Activated CD4-positive, alpha-beta memory T cell treated with anti-CD3 and anti-CD28 coated beads for 36 hours (primary cell): ENCODE data around the gene MNS1. TPM values are rescaled to one million over a fixed set of nuclear protein-coding genes. Genes with fewer than 3 reads are reported as not detected.

Source experiments
- CTCF ChIA-PET: fragments of 350-600 bp; sonication (Branson Sonifier 250); formaldehyde crosslinking; loops from one replicate; lab custom pipeline; 2021; ENCODE audit warnings: antibody characterized with exemption, inconsistent platforms; lab: Charles Lee
- POLR2A ChIA-PET: fragments of 350-600 bp; sonication (Branson Sonifier 250); formaldehyde crosslinking; loops from one replicate; lab custom pipeline; 2021; ENCODE audit warnings: antibody characterized with exemption; lab: Charles Lee
- DNase-seq: peaks from one replicate; pipeline ENCODE4 v3.0.0-alpha.2; 2020
- H3K27ac Mint-ChIP-seq: one replicate; pipeline ENCODE4 v1.8.0; 2021; ENCODE audit warnings: mixed read lengths
- H3K27me3 Mint-ChIP-seq: one replicate; pipeline ENCODE4 v1.8.0; 2021; ENCODE audit warnings: mixed read lengths
- H3K36me3 Mint-ChIP-seq: one replicate; pipeline ENCODE4 v1.8.0; 2021; ENCODE audit warnings: mixed read lengths
- H3K4me1 Mint-ChIP-seq: one replicate; pipeline ENCODE4 v1.8.0; 2021; ENCODE audit warnings: low read depth, mixed read lengths
- H3K4me3 Mint-ChIP-seq: one replicate; pipeline ENCODE4 v1.8.0; 2021; ENCODE audit warnings: mild to moderate bottlenecking, mixed read lengths
- H3K9me3 Mint-ChIP-seq: one replicate; pipeline ENCODE4 v1.8.0; 2021; ENCODE audit warnings: mixed read lengths
- intact Hi-C: fragments of 100-400 bp; cut with micrococcal nuclease; formaldehyde crosslinking; loops from one replicate; pipeline ENCODE4 v1.15.1; 2023
- total RNA-seq, 2 experiments: library from RNA; stranded (reverse); gene quantifications; one replicate each; pipeline ENCODE4 v1.2.3, GENCODE V29; 2021

MNS1 gene
- total RNA-seq, 2 experiments from 2014 or later, result 0.10 to 0.36 TPM

GRCh38 chr15:56484287-56484686 lies 19.4 kb upstream of the MNS1 start:
- H3K4me1 Mint-ChIP-seq, result no peaks in the 10 kb centered on the region
- DNase-seq, result no peak
- peaks cover 2% of the 10 kb centered on the region for H3K9me3 Mint-ChIP-seq
- ChIA-PET POLR2A (no interaction called here), CTCF (interaction anchor here (1.3 kb wide), 1 partner anchor 13 kb away, joined by 3 read pairs; no protein-coding TSS in a partner anchor)
- H3K36me3 Mint-ChIP-seq, result peaks cover 3% of the 10 kb centered on the region
- intact Hi-C loops, result no loop called here
- H3K27me3 Mint-ChIP-seq, result peaks cover 4% of the 10 kb centered on the region
- no peak overlapping the region for H3K4me3 Mint-ChIP-seq
- H3K27ac Mint-ChIP-seq, result no peak overlapping the region

- H3K9me3 Mint-ChIP-seq, result peaks cover 2% of the 10 kb centered on the region
- no peak overlapping the region for H3K27ac Mint-ChIP-seq
- intact Hi-C loops, result no loop called here
These were observed 10.4 kb upstream of the MNS1 start for GRCh38 chr15:56475351-56475750.

GRCh38 chr15:56473017-56473416 lies 8.1 kb upstream of the MNS1 start:
- H3K27me3 Mint-ChIP-seq, result peaks cover 2% of the 10 kb centered on the region
- H3K36me3 Mint-ChIP-seq, result no peaks in the 10 kb centered on the region
- ChIA-PET POLR2A (no interaction called here), CTCF (no interaction called here)
- intact Hi-C loops, result no loop called here
- H3K4me1 Mint-ChIP-seq, result peaks cover 9% of the 10 kb centered on the region
- DNase-seq, result no peak
- H3K4me3 Mint-ChIP-seq, result no peak overlapping the region
- no peak overlapping the region for H3K27ac Mint-ChIP-seq
- H3K9me3 Mint-ChIP-seq, result no peaks in the 10 kb centered on the region

More at GRCh38 chr15:56475351-56475750, 10.4 kb upstream of the MNS1 start:
- H3K4me3 Mint-ChIP-seq, result no peak overlapping the region
- H3K27me3 Mint-ChIP-seq, result peaks cover 14% of the 10 kb centered on the region
- POLR2A ChIA-PET, result no interaction called here
- no peak for DNase-seq
- no peaks in the 10 kb centered on the region for H3K4me1 Mint-ChIP-seq
- CTCF ChIA-PET, result no interaction called here
- peaks cover 1% of the 10 kb centered on the region for H3K36me3 Mint-ChIP-seq

- H3K36me3 Mint-ChIP-seq, result no peaks in the 10 kb centered on the region
- no peak overlapping the region for H3K27ac Mint-ChIP-seq
- intact Hi-C loops, result no loop called here
- no peak overlapping the region for H3K4me3 Mint-ChIP-seq
- CTCF ChIA-PET, result no interaction called here
- POLR2A ChIA-PET, result no interaction called here
- H3K4me1 Mint-ChIP-seq, result peaks cover 10% of the 10 kb centered on the region
- no peak for DNase-seq
- peaks cover 1% of the 10 kb centered on the region for H3K27me3 Mint-ChIP-seq
- no peaks in the 10 kb centered on the region for H3K9me3 Mint-ChIP-seq
These were observed 7.3 kb upstream of the MNS1 start for GRCh38 chr15:56472278-56472677.

GRCh38 chr15:56471440-56472069 lies 6.6 kb upstream of the MNS1 start:
- Mint-ChIP-seq H3K9me3 (no peaks in the 10 kb centered on the region), H3K4me1 (peaks cover 10% of the 10 kb centered on the region), H3K27me3 (peaks cover 3% of the 10 kb centered on the region), H3K36me3 (no peaks in the 10 kb centered on the region), H3K27ac (no peak overlapping the region), H3K4me3 (no peak overlapping the region)
- intact Hi-C loops, result no loop called here
- ChIA-PET POLR2A (no interaction called here), CTCF (no interaction called here)
- no peak for DNase-seq

GRCh38 chr15:56469483-56469882 lies 4.5 kb upstream of the MNS1 start:
- H3K27ac Mint-ChIP-seq, result no peak overlapping the region
- CTCF ChIA-PET, result interaction anchor here (0.9 to 1.1 kb wide), 2 partner anchors 21 to 27 kb away, joined by 3 to 4 read pairs; no protein-coding TSS in a partner anchor
- DNase-seq, result no peak
- peaks cover 23% of the 10 kb centered on the region for H3K4me1 Mint-ChIP-seq
- peaks cover 2% of the 10 kb centered on the region for H3K36me3 Mint-ChIP-seq
- POLR2A ChIA-PET, result no interaction called here
- peaks cover 18% of the 10 kb centered on the region for H3K27me3 Mint-ChIP-seq
- no peaks in the 10 kb centered on the region for H3K9me3 Mint-ChIP-seq
- intact Hi-C loops, result loop anchor here (5.0 to 10.0 kb wide), 2 partner anchors 105 to 222 kb away; partner anchors contain the start of gene TEX9
- H3K4me3 Mint-ChIP-seq, result no peak overlapping the region

GRCh38 chr15:56468401-56468800 lies 3.5 kb upstream of the MNS1 start:
- peaks cover 23% of the 10 kb centered on the region for H3K27me3 Mint-ChIP-seq
- H3K36me3 Mint-ChIP-seq, result peaks cover 2% of the 10 kb centered on the region
- intact Hi-C loops, result loop anchor here (5.0 to 10.0 kb wide), 2 partner anchors 104 to 221 kb away; partner anchors contain the start of gene TEX9
- no peak for DNase-seq
- CTCF ChIA-PET, result no interaction called here
- POLR2A ChIA-PET, result no interaction called here
- H3K27ac Mint-ChIP-seq, result peak overlapping the region; percentile 21
- H3K4me1 Mint-ChIP-seq, result peaks cover 25% of the 10 kb centered on the region
- no peaks in the 10 kb centered on the region for H3K9me3 Mint-ChIP-seq
- H3K4me3 Mint-ChIP-seq, result peak overlapping the region; percentile 59

GRCh38 chr15:56467616-56468015 lies 2.7 kb upstream of the MNS1 start:
- no peak overlapping the region for H3K27ac Mint-ChIP-seq
- intact Hi-C loops, result loop anchor here (5.0 to 10.0 kb wide), 2 partner anchors 103 to 220 kb away; partner anchors contain the start of gene TEX9
- ChIA-PET CTCF (no interaction called here), POLR2A (no interaction called here)
- peaks cover 2% of the 10 kb centered on the region for H3K36me3 Mint-ChIP-seq
- no peaks in the 10 kb centered on the region for H3K9me3 Mint-ChIP-seq
- H3K4me1 Mint-ChIP-seq, result peaks cover 25% of the 10 kb centered on the region
- no peak for DNase-seq
- H3K4me3 Mint-ChIP-seq, result no peak overlapping the region
- H3K27me3 Mint-ChIP-seq, result peaks cover 23% of the 10 kb centered on the region

- POLR2A ChIA-PET, result no interaction called here
- Mint-ChIP-seq H3K27me3 (peaks cover 34% of the 10 kb centered on the region), H3K36me3 (peaks cover 2% of the 10 kb centered on the region), H3K4me1 (peaks cover 14% of the 10 kb centered on the region), H3K9me3 (no peaks in the 10 kb centered on the region), H3K4me3 (no peak overlapping the region), H3K27ac (no peak overlapping the region)
- no peak for DNase-seq
- CTCF ChIA-PET, result no interaction called here
- intact Hi-C loops, result loop anchor here (10.0 kb wide), 1 partner anchor 96 kb away; the partner anchor contains the start of gene TEX9
These were observed 4.0 kb downstream of the MNS1 start for GRCh38 chr15:56460947-56461346.

- intact Hi-C loops, result loop anchor here (10.0 kb wide), 1 partner anchor 95 kb away; the partner anchor contains the start of gene TEX9
- Mint-ChIP-seq H3K27ac (no peak overlapping the region), H3K4me1 (peaks cover 8% of the 10 kb centered on the region), H3K9me3 (no peaks in the 10 kb centered on the region), H3K4me3 (no peak overlapping the region), H3K36me3 (peaks cover 2% of the 10 kb centered on the region), H3K27me3 (peaks cover 29% of the 10 kb centered on the region)
- no peak for DNase-seq
- POLR2A ChIA-PET, result no interaction called here
- CTCF ChIA-PET, result no interaction called here
These were observed 4.9 kb downstream of the MNS1 start for GRCh38 chr15:56460071-56460470.

GRCh38 chr15:56459096-56459495 lies 5.8 kb downstream of the MNS1 start:
- ChIA-PET POLR2A (no interaction called here), CTCF (no interaction called here)
- no peak overlapping the region for H3K27ac Mint-ChIP-seq
- H3K4me3 Mint-ChIP-seq, result no peak overlapping the region
- no peaks in the 10 kb centered on the region for H3K36me3 Mint-ChIP-seq
- no peaks in the 10 kb centered on the region for H3K9me3 Mint-ChIP-seq
- intact Hi-C loops, result no loop called here
- no peaks in the 10 kb centered on the region for H3K4me1 Mint-ChIP-seq
- H3K27me3 Mint-ChIP-seq, result peaks cover 20% of the 10 kb centered on the region
- DNase-seq, result no peak

- ChIA-PET POLR2A (no interaction called here), CTCF (no interaction called here)
- peaks cover 17% of the 10 kb centered on the region for H3K27me3 Mint-ChIP-seq
- H3K36me3 Mint-ChIP-seq, result no peaks in the 10 kb centered on the region
- no peaks in the 10 kb centered on the region for H3K9me3 Mint-ChIP-seq
- H3K4me1 Mint-ChIP-seq, result no peaks in the 10 kb centered on the region
- no peak overlapping the region for H3K27ac Mint-ChIP-seq
- intact Hi-C loops, result no loop called here
- DNase-seq, result no peak
- no peak overlapping the region for H3K4me3 Mint-ChIP-seq
These were observed 8.7 kb downstream of the MNS1 start for GRCh38 chr15:56456229-56456628.

- CTCF ChIA-PET, result no interaction called here
- Mint-ChIP-seq H3K36me3 (no peaks in the 10 kb centered on the region), H3K4me3 (no peak overlapping the region), H3K27me3 (peaks cover 14% of the 10 kb centered on the region), H3K9me3 (no peaks in the 10 kb centered on the region), H3K4me1 (no peaks in the 10 kb centered on the region), H3K27ac (no peak overlapping the region)
- POLR2A ChIA-PET, result no interaction called here
- no peak for DNase-seq
- intact Hi-C loops, result no loop called here
These were observed 10.1 kb downstream of the MNS1 start for GRCh38 chr15:56454836-56455235.
